GM12878 (cell line): ENCODE results near the gene HIRA. TPM values are rescaled to one million over a fixed set of nuclear protein-coding genes. Genes with fewer than 3 reads are reported as not detected.

Experiments used
- ATAC-seq: fragments of 200-7000 bp; cut with Tn5 transposase; 3 replicates; pipeline ENCODE4 v1.9.1; 2020; ENCODE audit warnings: mild to moderate bottlenecking, moderate library complexity
- BruUV-seq: library from RNA; stranded (reverse); fragments of 400-500 nt; replicated peaks from 2 replicates; lab custom pipeline; 2021; lab: Mats Ljungman, UMichigan
- CTCF ChIA-PET: fragments of 300-600 bp; sonication (Branson Sonifier 250); formaldehyde crosslinking; extraction: SDS; loops from one replicate; lab custom pipeline; 2021; ENCODE audit warnings: inconsistent platforms; lab: Yijun Ruan, JAX
- POLR2A ChIA-PET: fragments of 350-600 bp; formaldehyde crosslinking; extraction: SDS; loops from one replicate; lab custom pipeline; 2021; ENCODE audit warnings: inconsistent platforms; lab: Charles Lee
- RAD21 ChIA-PET: fragments of 300-600 bp; sonication (Branson Sonifier 250); formaldehyde crosslinking; loops from one replicate; lab custom pipeline; 2023; ENCODE audit warnings: antibody characterized with exemption; ENCODE audit not compliant: unreplicated experiment; lab: Charles Lee
- SMC1A ChIA-PET: fragments of 300-600 bp; sonication (Branson Sonifier 250); formaldehyde crosslinking; loops from one replicate; lab custom pipeline; 2023; ENCODE audit not compliant: unreplicated experiment, uncharacterized antibody; lab: Charles Lee
- DNase-seq: peaks from one replicate; pipeline ENCODE4 v3.0.0-alpha.2; 2011; ENCODE audit warnings: low read depth, low spot score
- FAIRE-seq: peaks from 3 replicates; lab custom pipeline; 2011; peaks lifted over from hg19 to GRCh38; lab: Jason Lieb, UNC
- H2AFZ ChIP-seq: 2 replicates; pipeline ENCODE4 v1.6.0; 2011; ENCODE audit warnings: low read depth, low read length, control low read depth; ENCODE audit not compliant: control insufficient read depth
- H3K27ac ChIP-seq: 2 replicates; pipeline ENCODE4 v1.5.1; 2011; ENCODE audit warnings: control low read depth; ENCODE audit not compliant: control insufficient read depth, insufficient read depth
- H3K27me3 ChIP-seq, 2 experiments: replicated peaks in 1 of 2; 2 replicates each; pipeline versions ENCODE4 v1.6.0 to v1.6.1; 2011; ENCODE audit warnings: low read length in 1 of 2; ENCODE audit not compliant: control insufficient read depth in 2 of 2, insufficient read depth in 2 of 2
- H3K36me3 ChIP-seq, 2 experiments: 2 replicates each; pipeline ENCODE4 v1.5.1; 2011; ENCODE audit warnings: low read length in 1 of 2; ENCODE audit not compliant: control insufficient read depth in 2 of 2, insufficient read depth in 2 of 2
- H3K4me1 ChIP-seq: 2 replicates; pipeline ENCODE4 v1.6.1; 2011; ENCODE audit warnings: mild to moderate bottlenecking, low read length, moderate library complexity, mixed read lengths; ENCODE audit not compliant: control insufficient read depth, insufficient read depth
- H3K4me2 ChIP-seq: 2 replicates; pipeline ENCODE4 v1.6.0; 2011; ENCODE audit warnings: control low read depth; ENCODE audit not compliant: control insufficient read depth, insufficient read depth
- H3K4me3 ChIP-seq: fragments of 200-600 bp; sonication (generic); 2 replicates; pipeline ENCODE4 v1.5.1; 2016
- H3K79me2 ChIP-seq: 2 replicates; pipeline ENCODE4 v1.6.0; 2011; ENCODE audit warnings: low read length; ENCODE audit not compliant: control insufficient read depth, insufficient read depth
- H3K9ac ChIP-seq: 2 replicates; pipeline ENCODE4 v1.8.0; 2011; ENCODE audit warnings: low read length, control low read depth, mixed read lengths; ENCODE audit not compliant: control insufficient read depth, insufficient read depth
- H3K9me3 ChIP-seq: replicated peaks from 3 replicates; pipeline ENCODE4 v1.5.1; 2011; ENCODE audit warnings: mild to moderate bottlenecking, low read length; ENCODE audit not compliant: control insufficient read depth, insufficient read depth
- H4K20me1 ChIP-seq: 2 replicates; pipeline ENCODE4 v1.6.0; 2011; ENCODE audit not compliant: control insufficient read depth, insufficient read depth
- BACH1 ChIP-seq: fragments of 450-650 bp; IDR thresholded peaks from 2 replicates; pipeline ENCODE4 v1.6.1; 2017; ENCODE audit warnings: mild to moderate bottlenecking, borderline replicate concordance
- CBFB ChIP-seq: IDR thresholded peaks from 2 replicates; pipeline ENCODE4 v1.6.1; 2016; ENCODE audit warnings: antibody characterized with exemption, low read depth
- MAX ChIP-seq: IDR thresholded peaks from 2 replicates; pipeline ENCODE4 v1.6.1; 2012; ENCODE audit warnings: low read depth, low read length, improper control_type of control experiment
- NBN ChIP-seq: fragments of 450-650 bp; IDR thresholded peaks from 2 replicates; pipeline ENCODE4 v1.6.1; 2016
- TCF3 ChIP-seq: IDR thresholded peaks from 2 replicates; pipeline ENCODE4 v1.6.1; 2012; ENCODE audit warnings: low read depth, mild to moderate bottlenecking, low read length, borderline replicate concordance; ENCODE audit not compliant: insufficient read depth
- ZNF24 ChIP-seq: fragments of 450-650 bp; IDR thresholded peaks from 2 replicates; pipeline ENCODE4 v1.6.1; 2017; ENCODE audit warnings: antibody characterized with exemption, mild to moderate bottlenecking
- WGBS: methylation state at CpG from one replicate; pipeline ENCODE4 v1.1.6; 2016; ENCODE audit warnings: low lambda C conversion rate; ENCODE audit not compliant: insufficient replicate concordance, insufficient coverage; ENCODE audit errors: missing lambda C conversion rate; 5-methylcytosine and 5-hydroxymethylcytosine counted together
- in situ Hi-C: fragments of 300-500 bp; cut with MboI; formaldehyde crosslinking; loops from 9 replicates; pipeline ENCODE4 v1.14.3; 2018; ENCODE audit warnings: mixed read lengths
- intact Hi-C: fragments of 100-400 bp; cut with micrococcal nuclease; formaldehyde crosslinking; loops from one replicate; pipeline ENCODE4 v1.14.2; 2022; ENCODE audit not compliant: unreplicated experiment
- polyA plus RNA-seq, 11 experiments: library from polyadenylated mRNA; depleted of rRNA in 4 of 11; unstranded in 6 of 11; stranded (reverse) in 5 of 11; fragments of >200 nt; fragmentation: Nextera tagmentation in 4 of 11; fragmentation: Illumina TruSeq in 1 of 11; extraction: Ambion mirVana in 4 of 11; extraction: Trizol in 1 of 11; gene quantifications; 1 replicate in 1 of 11; 2 replicates in 10 of 11; pipeline versions ENCODE4 v1.2.1 to v1.2.3, GENCODE V29; 2011 to 2016; ENCODE audit warnings: inconsistent platforms in 2 of 11, missing spikeins in 2 of 11, low read depth in 1 of 11
- total RNA-seq, 4 experiments: library from RNA; depleted of rRNA in 3 of 4; stranded (reverse); fragments of >200 nt in 3 of 4; fragmentation: Illumina TruSeq in 1 of 4; extraction: Trizol in 1 of 4; gene quantifications; 2 replicates each; pipeline versions ENCODE4 v1.2.1 to v1.2.3, GENCODE V29; 2013 to 2021

The HIRA gene
- total and polyA plus RNA-seq, 10 of the 15 experiments (the other 5 are each of a cell fraction or from before 2014, with no cell fraction given) = 0.34 to 32.7 (median 14.5) TPM

- ChIA-PET CTCF (interaction anchor here (0.7 to 0.9 kb wide), 2 partner anchors 15 to 1784 kb away, joined by 3 to 6 read pairs; no protein-coding TSS in a partner anchor), POLR2A (no interaction called here), SMC1A (no interaction called here), RAD21 (no interaction called here)
- TF ChIP-seq MAX (no peak), CBFB (no peak)
- no TSS peak for BruUV-seq
- ATAC-seq (no peak), FAIRE-seq (no peak), DNase-seq (no peak)
- no peaks in the 10 kb centered on the region for H3K27me3 ChIP-seq
- 89% methylated on average over 5 of the region's 5 CpGs for WGBS
- H3K36me3 ChIP-seq = peaks cover 17 to 32% of the 10 kb centered on the region in 2 experiments
- H3K27ac ChIP-seq = no peak overlapping the region
- in situ Hi-C loops = no loop called here
- H3K4me3 ChIP-seq = no peak overlapping the region
- no peak overlapping the region for H3K9ac ChIP-seq
- no peak overlapping the region for H2AFZ ChIP-seq
- no peaks in the 10 kb centered on the region for H3K9me3 ChIP-seq
- H3K79me2 ChIP-seq = no peaks in the 10 kb centered on the region
- no peaks in the 10 kb centered on the region; the same call in 1 of the 2 replicates for H4K20me1 ChIP-seq
- intact Hi-C loops = no loop called here
- no peak overlapping the region for H3K4me2 ChIP-seq
- H3K4me1 ChIP-seq = no peaks in the 10 kb centered on the region
Observed at GRCh38 chr22:19382240-19382639, 49.3 kb downstream of the HIRA start.

GRCh38 chr22:19378344-19378674 lies 53.2 kb downstream of the HIRA start:
- TF ChIP-seq NBN = no peak
- TF ChIP-seq ZNF24 = no peak
- TF ChIP-seq BACH1 = no peak
- TF ChIP-seq TCF3 = no peak
- H3K9me3 ChIP-seq = no peaks in the 10 kb centered on the region
- ChIA-PET RAD21 (no interaction called here), CTCF (no interaction called here), POLR2A (no interaction called here), SMC1A (no interaction called here)
- H3K79me2 ChIP-seq = no peaks in the 10 kb centered on the region
- no peak overlapping the region for H3K4me3 ChIP-seq
- no peak overlapping the region for H3K27ac ChIP-seq
- DNase-seq (no peak), FAIRE-seq (no peak), ATAC-seq (no peak)
- no TSS peak for BruUV-seq
- H3K27me3 ChIP-seq = no peaks in the 10 kb centered on the region
- intact Hi-C loops (no loop called here), in situ Hi-C loops (no loop called here)
- peaks cover 24 to 27% of the 10 kb centered on the region in 2 experiments for H3K36me3 ChIP-seq
- no peaks in the 10 kb centered on the region for H4K20me1 ChIP-seq
- H3K9ac ChIP-seq = no peak overlapping the region
- no peaks in the 10 kb centered on the region for H3K4me1 ChIP-seq
- no peak overlapping the region for H2AFZ ChIP-seq
- H3K4me2 ChIP-seq = no peak overlapping the region
